Measurements from ENCODE around the gene PPP1CA.

Gene PPP1CA

DNA sequence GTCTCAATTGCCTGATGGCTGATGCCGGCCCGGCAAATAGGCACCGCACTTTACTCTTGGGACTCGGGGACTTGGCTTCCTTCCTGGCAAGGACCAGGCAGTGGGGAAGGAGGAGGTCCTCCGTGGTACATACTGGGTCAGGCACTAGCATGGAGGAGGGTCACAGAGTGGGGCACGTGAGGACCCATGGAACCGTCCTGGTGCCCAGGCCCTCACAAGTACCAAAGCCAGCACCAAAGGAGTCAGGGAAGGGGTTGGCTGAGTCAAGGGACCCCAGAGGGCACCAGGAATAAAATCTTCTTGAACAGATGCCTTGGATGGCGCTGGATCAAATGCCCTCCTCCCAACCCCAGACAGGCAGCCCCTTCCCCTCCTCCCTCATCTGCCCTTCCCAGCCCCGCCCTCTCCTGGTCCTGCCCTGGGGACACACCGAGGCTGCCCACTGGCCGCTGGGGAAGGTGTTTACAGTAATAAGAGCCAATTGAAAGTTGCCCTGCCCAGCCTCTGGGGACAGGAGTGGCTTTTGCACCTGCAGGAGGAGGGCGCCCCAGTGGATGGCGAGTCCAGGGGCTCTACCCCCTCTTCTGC, 8.2 kb upstream of the PPP1CA start:
- peaks cover 19% of the 10 kb centered on the region for H3K27me3 ChIP-seq (ENCODE audit: low read depth, low read length)
- H2AFZ ChIP-seq (ENCODE audit: low read depth, low read length), result no peak overlapping the region
- H3K4me3 ChIP-seq (ENCODE audit: low read length), result peak overlapping the region; percentile 37
- H3K27ac ChIP-seq (ENCODE audit: low read length), result no peak overlapping the region
- TF ChIP-seq CTCF (IDR thresholded peaks at IDR 0.05; ENCODE audit: low read depth, low read length) (no peak), EZH2phosphoT487 (IDR thresholded peaks at IDR 0.05; ENCODE audit: low read depth) (no peak)
- H3K36me3 ChIP-seq (replicated peaks; ENCODE audit: low read depth, low read length), result no peaks in the 10 kb centered on the region
- peak overlapping the region; percentile 12; the same call in 1 of the 2 replicates for H3K9ac ChIP-seq (ENCODE audit: low read length)
- H3K4me2 ChIP-seq (ENCODE audit: low read length), result peak overlapping the region; percentile 54
- no peaks in the 10 kb centered on the region for H4K20me1 ChIP-seq (ENCODE audit: insufficient read depth, low read length)
- H3K4me1 ChIP-seq (ENCODE audit: low read length), result peaks cover 34% of the 10 kb centered on the region
- H3K79me2 ChIP-seq (ENCODE audit: low read length), result no peaks in the 10 kb centered on the region
- no peaks in the 10 kb centered on the region for H3K9me3 ChIP-seq (ENCODE audit: insufficient read depth, low read length)

DNA sequence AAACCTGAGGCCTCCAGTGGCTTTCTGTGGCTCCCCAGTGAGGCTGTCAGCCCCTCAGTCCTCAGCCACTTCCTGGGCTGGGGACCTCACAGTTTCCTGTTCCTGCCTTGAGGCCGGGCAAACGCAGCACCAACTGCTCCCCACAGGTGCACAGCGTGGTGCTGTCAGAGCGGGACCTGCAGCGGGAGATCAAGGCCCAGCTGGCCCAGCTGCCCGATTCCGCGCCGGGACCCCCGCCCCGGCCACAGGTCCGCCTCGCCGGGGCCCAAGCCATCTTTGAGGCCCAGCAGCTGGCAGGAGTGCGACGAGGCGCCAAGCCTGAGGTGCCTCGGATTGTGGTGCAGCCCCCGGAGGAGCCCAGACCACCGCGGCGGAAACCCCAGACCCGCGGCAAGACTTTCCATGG, 7.6 kb upstream of the PPP1CA start:
- no peak overlapping the region for H3K27ac ChIP-seq (ENCODE audit: low read length)
- H4K20me1 ChIP-seq (ENCODE audit: insufficient read depth, low read length), result no peaks in the 10 kb centered on the region
- no peak overlapping the region for H2AFZ ChIP-seq (ENCODE audit: low read depth, low read length)
- peak overlapping the region; percentile 54 for H3K4me2 ChIP-seq (ENCODE audit: low read length)
- no peak for TF ChIP-seq EZH2phosphoT487 (IDR thresholded peaks at IDR 0.05; ENCODE audit: low read depth)
- TF ChIP-seq CTCF (IDR thresholded peaks at IDR 0.05; ENCODE audit: low read depth, low read length), result no peak
- H3K4me1 ChIP-seq (ENCODE audit: low read length), result peaks cover 40% of the 10 kb centered on the region
- peaks cover 17% of the 10 kb centered on the region for H3K27me3 ChIP-seq (ENCODE audit: low read depth, low read length)
- peak overlapping the region; percentile 37 for H3K4me3 ChIP-seq (ENCODE audit: low read length)
- H3K36me3 ChIP-seq (replicated peaks; ENCODE audit: low read depth, low read length), result no peaks in the 10 kb centered on the region
- H3K9ac ChIP-seq (ENCODE audit: low read length), result peak overlapping the region; percentile 12; the same call in 1 of the 2 replicates
- no peaks in the 10 kb centered on the region for H3K9me3 ChIP-seq (ENCODE audit: insufficient read depth, low read length)
- no peaks in the 10 kb centered on the region for H3K79me2 ChIP-seq (ENCODE audit: low read length)

- Histone ChIP-seq H3K4me1 (ENCODE audit: low read length) (peaks cover 46% of the 10 kb centered on the region), H3K27me3 (ENCODE audit: low read depth, low read length) (peaks cover 17% of the 10 kb centered on the region), H3K9ac (ENCODE audit: low read length) (peak overlapping the region; percentile 12; the same call in 1 of the 2 replicates), H3K27ac (ENCODE audit: low read length) (no peak overlapping the region), H3K4me3 (ENCODE audit: low read length) (no peak overlapping the region; the same call in 1 of the 2 replicates), H3K79me2 (ENCODE audit: low read length) (no peaks in the 10 kb centered on the region), H2AFZ (ENCODE audit: low read depth, low read length) (no peak overlapping the region), H4K20me1 (ENCODE audit: insufficient read depth, low read length) (no peaks in the 10 kb centered on the region), H3K9me3 (ENCODE audit: insufficient read depth, low read length) (no peaks in the 10 kb centered on the region), H3K4me2 (ENCODE audit: low read length) (peak overlapping the region; percentile 54), H3K36me3 (replicated peaks; ENCODE audit: low read depth, low read length) (no peaks in the 10 kb centered on the region)
- TF ChIP-seq CTCF (IDR thresholded peaks at IDR 0.05; ENCODE audit: low read depth, low read length) (no peak), EZH2phosphoT487 (IDR thresholded peaks at IDR 0.05; ENCODE audit: low read depth) (no peak)
Observed at GRCh38 chr11:67408437-67409200, 7.0 kb upstream of the PPP1CA start.

DNA sequence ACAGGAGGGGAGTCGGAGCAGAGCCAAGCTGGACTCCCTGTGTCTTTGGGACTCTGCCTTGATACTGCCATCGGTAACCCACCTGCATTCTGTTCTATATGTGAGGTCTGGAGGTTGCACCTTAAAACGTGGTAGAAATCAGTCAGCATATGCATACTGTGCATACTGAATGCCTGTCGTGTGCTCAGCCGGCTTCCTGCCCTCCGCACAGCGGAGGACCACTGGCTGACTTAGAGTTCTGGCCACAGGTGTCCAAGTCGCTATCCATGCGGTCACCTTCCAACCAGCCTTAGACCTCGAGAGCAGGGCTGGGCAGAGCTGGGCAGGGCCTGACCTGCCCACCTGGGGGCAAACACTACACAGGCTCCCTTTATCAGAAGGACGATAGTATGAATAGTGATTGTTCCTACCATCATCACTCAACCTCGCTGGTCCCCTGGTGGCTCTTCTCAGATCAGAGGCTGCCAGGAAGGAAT, 6.1 kb upstream of the PPP1CA start:
- no peaks in the 10 kb centered on the region for H3K36me3 ChIP-seq (replicated peaks; ENCODE audit: low read depth, low read length)
- H3K4me1 ChIP-seq (ENCODE audit: low read length), result peaks cover 53% of the 10 kb centered on the region
- H3K27ac ChIP-seq (ENCODE audit: low read length), result no peak overlapping the region
- no peaks in the 10 kb centered on the region for H3K9me3 ChIP-seq (ENCODE audit: insufficient read depth, low read length)
- H3K9ac ChIP-seq (ENCODE audit: low read length), result no peak overlapping the region
- peaks cover 15% of the 10 kb centered on the region for H3K27me3 ChIP-seq (ENCODE audit: low read depth, low read length)
- TF ChIP-seq CTCF (IDR thresholded peaks at IDR 0.05; ENCODE audit: low read depth, low read length) (no peak), EZH2phosphoT487 (IDR thresholded peaks at IDR 0.05; ENCODE audit: low read depth) (no peak)
- H3K4me3 ChIP-seq (ENCODE audit: low read length), result no peak overlapping the region
- H3K4me2 ChIP-seq (ENCODE audit: low read length), result no peak overlapping the region
- no peaks in the 10 kb centered on the region for H4K20me1 ChIP-seq (ENCODE audit: insufficient read depth, low read length)
- H3K79me2 ChIP-seq (ENCODE audit: low read length), result no peaks in the 10 kb centered on the region
- H2AFZ ChIP-seq (ENCODE audit: low read depth, low read length), result no peak overlapping the region

All from OCI-LY3 (cell line).